HG03066 (cell line): Measurements from ENCODE around the gene HMGA1.

Source experiments
- ATAC-seq: cut with Tn5 transposase; IDR thresholded peaks from one replicate; pipeline ENCODE4 v1.9.1; 2021; ENCODE audit warnings: low read depth; ENCODE audit not compliant: unreplicated experiment

Gene HMGA1, protein sequence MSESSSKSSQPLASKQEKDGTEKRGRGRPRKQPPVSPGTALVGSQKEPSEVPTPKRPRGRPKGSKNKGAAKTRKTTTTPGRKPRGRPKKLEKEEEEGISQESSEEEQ

DNA sequence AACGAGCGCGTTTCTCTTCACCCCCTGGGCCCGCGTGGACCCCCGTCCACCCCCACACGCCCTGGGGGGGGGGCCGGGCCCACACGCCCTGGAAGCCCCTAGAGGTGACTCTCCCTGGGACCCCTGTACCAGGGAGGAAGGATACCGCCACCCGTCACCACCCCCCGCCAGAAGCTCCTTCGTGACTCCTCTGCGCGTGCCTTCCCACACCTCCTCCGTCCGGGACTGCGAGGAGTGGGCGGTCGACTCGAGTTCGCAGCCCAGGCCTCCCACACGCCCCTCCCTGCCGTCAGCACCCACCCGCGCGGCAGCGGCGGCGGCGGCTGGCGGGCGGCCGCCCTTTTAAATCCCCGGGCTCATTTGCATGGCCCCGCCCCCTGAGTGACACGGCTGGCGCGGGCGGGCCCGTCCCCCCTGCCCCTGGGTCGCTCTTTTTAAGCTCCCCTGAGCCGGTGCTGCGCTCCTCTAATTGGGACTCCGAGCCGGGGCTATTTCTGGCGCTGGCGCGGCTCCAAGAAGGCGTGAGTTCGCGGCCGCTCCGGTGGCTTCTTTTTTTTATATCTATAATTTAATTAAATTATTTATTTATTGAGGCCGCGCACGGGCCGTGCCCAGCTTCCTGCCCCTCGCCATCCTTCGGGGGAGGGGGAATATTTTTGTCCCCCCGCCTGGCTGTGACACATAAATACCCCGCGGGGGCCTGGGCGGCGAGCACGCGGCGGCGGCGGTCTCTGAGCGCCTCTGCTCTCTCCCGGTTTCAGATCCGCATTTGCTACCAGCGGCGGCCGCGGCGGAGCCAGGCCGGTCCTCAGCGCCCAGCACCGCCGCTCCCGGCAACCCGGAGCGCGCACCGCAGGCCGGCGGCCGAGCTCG lies at the start of gene HMGA1:
TSS of gene HMGA1 (plus strand) at position 431 of the 873 bp plus-strand sequence. CDS start 3,908 bp downstream, outside the sequence.
- peak; percentile 63 for ATAC-seq

DNA sequence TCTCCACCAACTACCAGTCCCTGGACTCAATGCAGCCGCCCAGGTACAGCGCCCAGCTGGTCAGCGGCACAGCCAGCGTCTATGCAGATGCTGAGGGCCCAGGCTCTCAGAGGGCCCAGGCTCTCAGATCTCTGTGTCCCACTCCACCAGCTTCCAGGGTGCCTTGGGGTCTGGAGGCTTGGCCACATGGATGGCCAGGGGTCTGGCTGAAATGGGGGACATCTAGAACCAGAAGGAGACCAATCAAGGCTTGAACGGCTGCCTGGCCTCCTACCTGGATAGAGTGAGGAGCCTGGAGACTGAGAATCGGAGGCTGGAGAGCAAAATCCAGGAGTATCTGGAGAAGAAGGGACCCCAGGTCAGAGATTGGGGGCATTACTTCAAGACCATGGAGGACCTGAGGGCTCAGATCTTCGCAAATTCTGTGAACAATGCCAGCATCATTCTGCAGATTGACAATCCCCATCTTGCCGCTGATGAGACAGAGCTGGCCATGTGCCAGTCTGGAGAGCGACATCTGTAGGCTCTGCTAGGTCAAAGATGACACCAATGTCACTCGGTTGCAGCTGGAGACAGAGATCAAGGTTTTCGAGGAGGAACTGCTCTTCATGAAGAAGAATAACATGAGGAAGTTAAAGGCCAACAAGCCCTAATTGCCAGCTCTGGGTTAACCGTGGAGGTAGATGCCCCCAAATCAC lies 46.7 kb upstream of the HMGA1 start:
- ATAC-seq, result no peak

DNA sequence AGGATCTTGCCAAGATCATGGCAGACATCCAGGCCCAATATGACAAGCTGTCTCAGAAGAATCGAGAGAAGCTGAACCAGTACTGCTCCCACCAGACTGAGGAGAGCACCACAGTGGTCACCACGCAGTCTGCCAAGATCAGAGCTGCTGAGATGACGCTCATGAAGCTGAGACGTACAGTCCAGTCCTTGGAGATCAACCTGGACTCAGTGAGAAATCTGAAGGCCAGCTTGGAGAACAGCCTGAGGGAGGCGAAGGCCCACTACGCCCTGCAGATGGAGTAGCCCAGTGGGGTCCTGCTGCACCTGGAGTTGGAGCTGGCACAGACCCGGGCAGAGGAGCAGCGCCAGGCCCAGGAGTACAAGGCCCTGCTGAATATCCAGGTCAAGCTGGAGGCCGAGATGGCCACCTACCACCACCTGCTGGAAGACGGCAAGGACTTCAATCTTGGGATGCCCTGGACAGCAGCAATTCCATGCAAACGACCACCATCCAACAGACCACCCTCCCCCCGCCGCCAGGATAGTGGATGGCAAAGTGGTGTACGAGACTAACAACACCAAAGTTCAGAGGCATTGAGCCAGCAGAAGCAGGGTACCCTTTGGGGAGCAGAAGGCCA lies 46.1 kb upstream of the HMGA1 start:
- no peak for ATAC-seq

DNA sequence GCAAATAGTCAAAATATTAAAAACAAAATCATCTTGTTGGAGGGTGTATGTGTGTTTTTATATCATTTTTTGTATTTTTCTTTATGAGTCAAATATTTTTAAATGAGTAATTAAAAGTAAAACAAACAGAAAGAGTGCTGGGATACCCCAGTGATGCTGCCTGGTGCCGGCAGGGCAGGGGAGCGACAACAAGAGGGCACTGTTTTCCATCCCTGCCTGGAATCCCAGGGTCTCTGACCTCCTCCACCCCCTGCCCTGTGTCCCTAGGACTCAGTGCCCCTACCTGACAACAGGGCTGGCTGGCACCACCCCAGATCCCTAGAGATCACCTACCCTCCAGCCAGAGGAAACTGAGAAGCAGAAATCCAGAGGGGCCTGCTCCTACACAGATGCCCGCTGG lies 41.9 kb upstream of the HMGA1 start:
- ATAC-seq, result no peak

DNA sequence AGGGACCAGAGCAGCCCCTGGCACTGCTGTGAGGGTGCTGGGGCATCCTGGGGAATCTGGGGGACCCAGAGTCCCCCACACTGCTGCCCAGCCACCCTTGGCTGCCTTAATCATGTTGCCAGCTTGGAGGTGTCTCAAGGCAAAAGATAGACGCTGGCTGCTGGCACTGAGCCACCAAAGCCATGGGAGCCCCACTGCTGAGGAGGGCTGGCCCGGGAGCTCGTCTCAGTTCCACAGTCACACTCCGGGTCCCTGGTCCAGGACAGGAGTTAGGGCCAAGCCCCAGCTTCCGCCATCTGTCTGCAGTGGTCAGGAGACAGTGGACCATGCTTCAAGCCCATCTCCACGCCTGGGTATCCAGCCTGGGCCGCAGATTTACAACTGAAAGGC lies 41.0 kb upstream of the HMGA1 start:
- no peak for ATAC-seq

DNA sequence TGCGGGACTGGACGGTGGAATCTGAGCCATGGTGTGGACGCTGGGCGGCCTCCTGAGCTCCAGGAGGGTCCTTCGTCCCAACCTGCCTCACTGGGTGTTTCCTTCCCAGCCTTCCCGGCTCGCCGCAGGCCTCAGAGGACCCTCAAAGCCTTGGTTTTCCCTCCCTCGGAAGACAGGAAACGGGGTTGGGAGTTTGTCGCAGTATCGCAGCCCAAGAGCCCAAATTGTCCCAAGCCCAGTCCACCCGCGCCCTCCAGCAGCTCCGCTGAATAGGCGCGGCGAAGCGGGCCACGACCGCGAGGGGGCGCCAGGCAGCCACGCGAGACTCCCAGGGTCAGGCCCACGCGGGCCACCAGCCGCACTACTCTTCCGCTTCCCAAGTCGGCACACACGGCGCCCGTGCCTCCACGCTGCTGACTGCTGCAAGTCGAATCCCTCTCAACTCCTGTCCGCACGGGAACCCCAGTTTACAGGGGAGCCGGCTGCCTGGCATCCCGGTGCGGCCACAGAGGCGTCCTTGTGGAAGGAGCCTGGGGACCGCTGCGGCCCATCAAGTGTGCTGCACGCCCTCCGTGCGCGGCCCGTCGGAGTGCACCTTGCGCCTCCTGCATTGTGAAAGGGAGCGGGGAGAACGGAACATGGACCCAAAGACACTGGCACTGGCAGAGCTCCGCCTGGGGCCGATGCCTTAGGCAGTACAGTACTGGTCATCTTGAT lies 40.4 kb upstream of the HMGA1 start:
- ATAC-seq, result no peak

DNA sequence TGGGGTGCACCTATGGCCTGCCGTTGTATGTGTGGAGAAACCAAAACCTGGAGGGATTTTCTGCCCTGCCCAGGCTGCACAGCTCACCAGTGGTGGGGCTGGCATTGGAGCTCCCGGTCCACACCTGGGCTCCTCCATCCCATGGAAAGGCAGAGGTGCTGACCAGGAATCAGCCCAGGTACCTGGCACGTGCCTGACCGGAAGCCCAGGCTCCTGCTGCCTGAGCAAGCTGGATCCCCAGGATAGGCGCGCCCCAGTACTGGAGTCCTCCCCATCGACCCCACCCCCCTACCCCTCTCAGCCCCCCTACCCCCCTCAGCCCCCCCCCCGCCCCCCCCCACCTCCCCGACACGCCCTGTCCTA lies 39.9 kb upstream of the HMGA1 start:
- no peak for ATAC-seq

DNA sequence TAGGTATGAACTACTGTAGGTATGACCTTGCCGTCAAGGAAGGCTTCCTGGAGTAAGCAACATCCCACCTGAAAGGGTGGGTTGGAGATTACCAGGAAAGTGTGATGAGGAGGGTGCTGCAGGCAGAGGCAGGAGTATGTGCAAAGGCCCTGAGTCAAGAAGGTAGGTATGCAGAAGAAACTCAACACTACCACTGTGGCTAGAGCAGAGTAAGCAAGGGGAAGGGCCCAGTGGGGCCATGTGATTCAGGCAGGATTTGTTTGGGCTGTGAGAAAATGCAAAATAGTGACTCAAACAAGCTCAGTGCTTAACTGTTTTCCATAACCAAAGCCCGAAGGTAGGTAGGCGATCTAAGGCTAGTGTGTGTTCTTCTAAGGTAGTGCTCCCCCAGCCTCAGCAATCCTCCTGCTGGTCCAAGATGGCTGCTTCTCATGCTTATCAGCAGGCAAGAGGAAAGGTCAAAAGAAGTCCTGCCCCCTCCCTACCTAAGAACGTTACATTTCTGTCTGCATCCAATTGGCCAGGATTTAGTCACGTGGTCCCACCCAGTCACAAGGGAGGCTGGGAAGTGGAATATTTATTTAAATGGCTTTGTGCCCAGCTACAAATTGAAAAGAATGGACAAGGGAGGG lies 36.2 kb upstream of the HMGA1 start:
- ATAC-seq, result no peak

DNA sequence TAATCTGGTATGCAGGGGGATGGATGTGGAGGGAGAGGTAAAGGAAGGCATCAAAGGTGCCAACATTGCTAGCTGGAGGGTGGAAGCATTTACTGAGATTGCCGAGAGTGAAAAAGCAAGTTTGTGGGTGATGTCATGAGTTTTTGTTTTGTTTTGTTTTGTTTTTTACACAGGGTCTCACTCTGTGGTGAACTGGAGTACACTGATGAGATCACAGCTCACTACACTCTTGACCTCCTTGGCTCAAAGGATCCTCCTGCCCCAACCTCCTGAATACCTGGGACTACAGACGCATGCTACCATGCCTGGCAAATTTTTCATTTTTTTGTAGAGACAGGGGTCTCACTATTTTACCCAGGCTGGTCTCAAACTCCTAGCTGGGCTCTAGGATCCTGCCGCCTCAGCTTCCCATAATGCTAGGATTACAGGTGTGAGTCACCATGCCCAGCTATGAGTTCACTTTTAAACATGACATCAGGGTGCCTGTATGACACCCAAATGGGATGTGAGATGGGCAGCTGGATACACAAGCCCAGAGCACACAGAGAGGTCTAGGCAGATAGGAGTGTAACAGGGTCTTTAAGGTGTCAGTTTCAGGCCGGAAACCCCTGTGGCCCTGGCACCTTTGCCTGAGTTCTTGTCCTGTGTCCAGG lies 35.1 kb upstream of the HMGA1 start:
- no peak for ATAC-seq

DNA sequence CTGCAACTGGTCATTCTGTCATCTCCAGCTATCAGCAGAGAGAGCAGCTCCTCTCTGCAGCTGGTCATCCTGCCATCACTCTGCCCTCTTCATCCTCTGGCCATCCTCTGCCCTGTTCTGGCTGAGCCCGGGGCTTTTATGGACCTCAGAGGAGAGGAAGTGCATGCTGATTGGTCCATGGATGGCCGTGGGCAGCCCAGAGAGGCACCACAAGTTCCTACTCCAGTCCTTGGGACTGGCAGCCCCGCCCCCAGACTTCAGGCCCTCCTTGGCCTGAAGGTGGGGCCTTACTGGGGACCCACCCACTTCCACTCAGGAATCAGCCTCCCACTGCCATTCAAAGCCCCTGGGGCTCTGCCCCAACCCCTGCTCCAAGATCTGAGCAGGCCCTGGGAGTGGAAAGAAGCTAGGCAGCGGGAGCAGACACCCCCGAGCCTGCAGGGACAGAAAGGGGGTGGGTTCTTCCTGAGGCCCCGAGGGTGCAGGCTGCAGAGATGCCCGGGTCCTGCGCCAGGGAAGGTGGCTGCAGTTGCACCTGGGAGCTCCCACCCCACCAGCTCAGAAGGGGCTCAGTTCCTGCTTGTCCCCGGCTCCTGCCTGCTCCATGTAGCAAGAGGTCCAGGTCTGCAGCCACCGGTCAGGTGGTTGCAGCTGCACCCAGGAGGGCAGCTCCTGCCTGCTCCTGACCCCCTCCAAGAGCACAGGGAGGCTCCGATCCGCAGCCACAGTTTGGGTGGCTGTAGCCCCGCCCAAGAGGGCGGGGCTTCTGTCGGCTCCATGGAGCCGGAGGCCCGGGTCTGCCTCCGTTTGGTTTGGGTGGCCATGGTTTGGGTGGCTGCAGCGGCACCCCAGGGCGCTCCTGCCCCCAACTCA lies 34.1 kb upstream of the HMGA1 start:
- no peak for ATAC-seq

DNA sequence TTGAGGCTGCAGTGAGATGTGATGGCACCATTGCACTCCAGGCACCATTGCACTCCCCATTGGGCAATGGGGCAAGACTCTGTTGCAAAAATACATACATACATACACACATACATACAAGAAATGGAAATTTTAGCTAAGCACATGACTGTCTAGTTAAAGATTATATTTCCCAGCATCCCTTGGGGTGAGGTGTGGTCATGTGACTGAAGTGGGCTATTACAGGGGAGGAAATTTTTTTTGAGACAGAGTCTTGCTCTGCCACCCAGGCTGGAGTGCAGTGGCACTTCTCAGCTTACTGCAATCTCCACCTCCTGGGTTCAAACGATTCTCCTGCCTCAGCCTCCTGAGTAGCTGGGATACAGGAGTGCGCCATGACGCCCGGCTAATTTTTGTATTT lies 32.0 kb upstream of the HMGA1 start:
- ATAC-seq, result no peak

DNA sequence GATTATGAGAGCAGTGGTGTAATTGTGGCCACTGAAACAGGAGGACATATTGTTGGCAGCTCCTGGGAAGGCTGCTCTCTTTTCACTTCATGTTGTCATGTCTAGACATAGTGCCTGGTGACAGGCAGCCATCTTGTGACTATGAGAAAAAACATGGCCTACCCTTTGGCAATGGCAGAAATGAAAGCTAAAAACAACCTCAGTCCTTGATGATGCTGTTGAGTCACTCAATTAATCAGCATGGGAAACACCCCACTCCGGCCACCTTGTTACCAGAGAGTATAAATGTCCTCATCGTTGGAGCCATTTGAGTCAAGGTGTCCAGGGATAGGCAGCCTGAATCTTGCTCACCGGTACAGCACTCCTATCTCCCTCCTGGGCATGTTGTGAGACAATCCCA lies 31.2 kb upstream of the HMGA1 start:
- ATAC-seq, result no peak

DNA sequence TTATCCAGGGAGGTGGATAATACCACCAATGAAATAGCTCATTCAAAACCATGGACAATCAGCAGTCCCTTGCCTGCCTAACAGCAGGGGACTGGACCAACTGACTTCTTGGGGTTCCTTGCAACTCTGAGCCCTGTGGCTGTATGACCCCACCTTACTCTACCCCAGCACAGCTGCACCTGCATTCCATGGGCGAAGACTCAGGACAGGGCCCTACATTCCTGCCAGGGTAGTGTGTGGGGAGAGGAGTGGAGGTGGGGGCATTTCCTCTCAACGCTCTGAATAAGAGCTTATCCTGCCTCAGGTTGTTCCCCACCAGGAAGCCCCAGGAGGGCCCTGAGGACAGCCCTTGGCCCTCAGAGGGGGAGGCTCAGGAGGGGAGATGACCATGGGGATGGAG lies 30.8 kb upstream of the HMGA1 start:
- no peak for ATAC-seq

DNA sequence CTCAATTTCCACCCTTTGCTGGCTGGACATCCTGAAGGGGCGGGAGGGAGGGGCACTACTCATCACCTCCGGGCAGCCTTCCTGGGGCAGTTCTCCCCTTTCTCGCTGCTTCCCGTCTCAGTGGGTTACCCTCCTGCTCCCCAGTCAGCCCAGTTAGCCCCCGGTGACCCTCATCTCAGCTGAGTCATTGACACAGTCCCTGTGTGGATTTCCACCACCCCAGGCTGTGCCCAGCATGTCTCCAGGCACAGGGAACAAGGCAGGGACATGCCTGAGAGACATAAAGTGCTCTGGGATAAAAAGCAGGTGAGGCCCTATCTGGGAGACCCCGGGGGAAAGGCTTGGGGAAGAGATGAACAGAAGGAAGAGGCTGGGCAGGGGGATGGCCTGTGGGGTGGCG lies 29.9 kb upstream of the HMGA1 start:
- ATAC-seq, result no peak

DNA sequence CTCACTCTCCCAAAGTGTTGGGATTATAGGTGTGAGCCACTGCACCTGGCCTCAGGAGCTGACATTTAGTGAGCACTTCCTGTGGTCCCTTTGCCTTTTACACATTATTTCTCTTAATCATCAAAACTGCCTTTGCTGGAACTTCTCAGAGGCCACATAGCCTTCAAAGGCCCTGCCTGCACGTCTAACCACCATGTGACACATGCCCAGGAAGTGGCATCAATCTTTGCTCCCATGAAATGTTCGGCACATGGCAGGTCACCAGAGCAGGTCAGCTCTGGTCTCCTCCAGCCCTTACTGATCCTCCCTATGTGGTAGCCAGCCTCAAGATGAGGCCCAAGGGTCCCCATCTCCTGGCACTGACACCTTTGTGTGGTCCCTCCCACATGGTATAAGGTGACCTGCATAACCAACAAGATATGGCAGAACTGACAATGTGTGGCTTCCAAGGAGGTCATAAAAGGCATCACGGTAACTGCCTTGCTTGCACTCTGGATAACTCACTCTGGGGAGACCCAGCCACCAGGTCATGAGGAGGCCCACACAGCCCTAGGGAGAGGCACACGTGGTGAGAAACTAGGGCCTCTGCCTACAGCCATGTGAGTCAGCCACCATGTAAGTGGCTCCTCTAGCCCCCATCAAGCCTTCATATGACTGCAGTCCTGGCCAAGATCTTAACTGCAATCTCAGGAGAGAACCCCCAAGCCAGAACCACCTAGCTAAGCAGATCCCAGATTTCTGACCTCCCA lies 28.8 kb upstream of the HMGA1 start:
- ATAC-seq, result no peak

DNA sequence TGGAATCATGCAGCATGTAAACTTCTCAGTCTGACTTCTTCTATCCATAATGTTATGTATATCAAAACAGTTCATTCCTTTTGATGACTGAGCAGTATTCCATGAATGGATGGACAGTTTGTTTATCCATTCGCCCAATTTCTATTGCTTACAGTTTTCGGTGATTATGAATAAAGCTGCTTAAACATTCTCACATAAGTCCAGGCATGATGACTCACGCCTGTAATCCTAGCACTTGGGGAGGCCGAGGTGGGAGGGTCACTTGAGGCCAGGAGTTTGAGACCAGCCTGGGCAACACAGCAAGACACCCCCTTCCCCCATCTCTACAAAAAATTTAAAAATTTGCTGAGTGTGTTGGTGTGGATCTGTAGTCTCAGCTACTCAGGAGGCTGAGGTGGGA lies 22.9 kb upstream of the HMGA1 start:
- no peak for ATAC-seq

DNA sequence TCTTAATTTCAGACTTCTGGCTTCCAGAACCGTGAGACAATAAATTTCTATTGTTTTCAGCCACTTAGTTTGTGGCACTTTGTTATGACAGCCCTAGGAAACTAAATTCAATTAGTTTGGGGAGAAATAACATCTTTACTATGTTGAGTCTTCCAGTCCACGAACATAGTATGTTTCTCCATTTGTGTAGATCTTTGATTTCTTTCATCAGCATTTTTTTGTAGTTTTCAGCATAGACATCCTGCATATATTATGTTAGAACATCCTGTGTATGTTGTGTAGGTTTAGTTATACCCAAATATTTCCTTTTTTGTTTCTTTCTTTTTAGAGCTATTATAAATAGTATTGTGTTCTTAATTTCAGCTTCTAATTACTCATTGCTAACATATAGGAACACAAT lies 18.0 kb upstream of the HMGA1 start:
- ATAC-seq, result no peak

DNA sequence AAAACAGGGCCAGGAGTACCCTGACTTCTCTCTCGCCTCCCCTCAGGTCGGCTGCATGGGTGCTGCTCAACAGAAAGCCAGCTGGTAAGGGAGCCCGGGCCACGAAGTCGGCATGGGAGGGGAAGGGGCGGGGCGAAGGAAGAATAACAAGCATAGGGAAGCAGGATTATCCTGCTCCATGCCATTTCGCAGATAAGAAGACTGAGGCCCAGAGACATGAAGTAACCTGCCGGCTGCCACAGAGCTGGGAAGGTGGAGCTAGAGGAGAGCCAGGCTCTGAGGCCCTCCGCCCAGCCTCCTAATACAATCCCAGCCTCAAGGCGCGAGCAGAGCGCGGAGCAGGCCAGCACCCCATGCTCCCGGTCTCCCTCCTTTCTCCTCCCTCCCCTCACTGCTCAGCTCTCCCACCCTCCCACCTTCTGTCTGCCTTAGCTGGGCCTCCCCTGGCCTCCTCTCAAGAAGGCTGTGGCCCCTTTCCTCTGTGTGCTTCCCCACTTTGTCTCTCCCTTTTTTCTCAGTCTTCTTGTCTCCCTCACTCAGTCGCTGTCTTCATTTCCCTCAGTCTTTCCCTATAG lies 13.2 kb upstream of the HMGA1 start:
- peak; percentile 26 for ATAC-seq
